Measurements from ENCODE around the gene DUXA.

DNA sequence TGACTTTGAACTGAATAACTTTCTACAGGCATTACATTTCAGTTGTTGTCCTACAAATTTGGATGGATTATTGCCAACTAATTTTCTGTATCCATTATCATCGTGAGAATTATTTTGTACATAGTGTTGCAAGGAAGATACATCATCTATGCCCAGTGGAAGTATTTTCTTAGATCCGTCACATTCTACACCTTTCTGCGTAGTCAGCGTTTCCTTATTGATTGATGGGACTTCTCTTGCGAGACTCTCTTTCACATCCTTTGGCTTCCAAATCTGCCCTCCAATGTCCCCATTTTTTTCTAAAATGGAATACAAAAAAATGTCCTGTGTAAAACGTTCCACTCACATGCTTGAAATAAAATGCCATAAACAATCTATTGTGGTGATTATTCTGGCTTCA is 31.5 kb downstream of the DUXA start:
- TF ChIP-seq, protein P1, sequence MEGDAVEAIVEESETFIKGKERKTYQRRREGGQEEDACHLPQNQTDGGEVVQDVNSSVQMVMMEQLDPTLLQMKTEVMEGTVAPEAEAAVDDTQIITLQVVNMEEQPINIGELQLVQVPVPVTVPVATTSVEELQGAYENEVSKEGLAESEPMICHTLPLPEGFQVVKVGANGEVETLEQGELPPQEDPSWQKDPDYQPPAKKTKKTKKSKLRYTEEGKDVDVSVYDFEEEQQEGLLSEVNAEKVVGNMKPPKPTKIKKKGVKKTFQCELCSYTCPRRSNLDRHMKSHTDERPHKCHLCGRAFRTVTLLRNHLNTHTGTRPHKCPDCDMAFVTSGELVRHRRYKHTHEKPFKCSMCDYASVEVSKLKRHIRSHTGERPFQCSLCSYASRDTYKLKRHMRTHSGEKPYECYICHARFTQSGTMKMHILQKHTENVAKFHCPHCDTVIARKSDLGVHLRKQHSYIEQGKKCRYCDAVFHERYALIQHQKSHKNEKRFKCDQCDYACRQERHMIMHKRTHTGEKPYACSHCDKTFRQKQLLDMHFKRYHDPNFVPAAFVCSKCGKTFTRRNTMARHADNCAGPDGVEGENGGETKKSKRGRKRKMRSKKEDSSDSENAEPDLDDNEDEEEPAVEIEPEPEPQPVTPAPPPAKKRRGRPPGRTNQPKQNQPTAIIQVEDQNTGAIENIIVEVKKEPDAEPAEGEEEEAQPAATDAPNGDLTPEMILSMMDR (IDR thresholded peaks at IDR 0.05) = no peak
- TF ChIP-seq POLR2A (IDR thresholded peaks at IDR 0.05) = no peak
- no peak for TF ChIP-seq EP300 (IDR thresholded peaks at IDR 0.05; ENCODE audit: low read depth)
- no peak for TF ChIP-seq POLR2AphosphoS5 (IDR thresholded peaks at IDR 0.05)

Measured in transverse colon (tissue), 4 donors.